ENCODE measurements around the gene TPCN1.

The TPCN1 gene

GRCh38 chr12:113268136-113268535 is 46.9 kb downstream of the TPCN1 start:
- no peak for DNase-seq (ENCODE audit: low read depth)
- H3K4me3 ChIP-seq (replicated peaks; ENCODE audit: low read depth, low read length), result no peak overlapping the region
- TF ChIP-seq CTCF (IDR thresholded peaks at IDR 0.05; ENCODE audit: low read length, missing control alignments), result no peak

- no peak for TF ChIP-seq CTCF (IDR thresholded peaks at IDR 0.05; ENCODE audit: low read length, missing control alignments)
- no peak for DNase-seq (ENCODE audit: low read depth)
- no peak overlapping the region for H3K4me3 ChIP-seq (replicated peaks; ENCODE audit: low read depth, low read length)
Observed at GRCh38 chr12:113268621-113269020, 47.4 kb downstream of the TPCN1 start.

GRCh38 chr12:113269257-113269943 is 48.1 kb downstream of the TPCN1 start:
- no peak for DNase-seq (ENCODE audit: low read depth)
- H3K4me3 ChIP-seq (replicated peaks; ENCODE audit: low read depth, low read length), result no peak overlapping the region
- TF ChIP-seq CTCF (IDR thresholded peaks at IDR 0.05; ENCODE audit: low read length, missing control alignments), result no peak

GRCh38 chr12:113270709-113271009 is 49.4 kb downstream of the TPCN1 start:
- no peak overlapping the region for H3K4me3 ChIP-seq (replicated peaks; ENCODE audit: low read depth, low read length)
- no peak for TF ChIP-seq CTCF (IDR thresholded peaks at IDR 0.05; ENCODE audit: low read length, missing control alignments)
- no peak for DNase-seq (ENCODE audit: low read depth)

GRCh38 chr12:113271466-113271852 is 50.2 kb downstream of the TPCN1 start:
- DNase-seq (ENCODE audit: low read depth), result no peak
- no peak overlapping the region for H3K4me3 ChIP-seq (replicated peaks; ENCODE audit: low read depth, low read length)
- TF ChIP-seq CTCF (IDR thresholded peaks at IDR 0.05; ENCODE audit: low read length, missing control alignments), result no peak

- peak; percentile 93 for DNase-seq (ENCODE audit: low read depth)
- H3K4me3 ChIP-seq (replicated peaks; ENCODE audit: low read depth, low read length), result no peak overlapping the region
- no peak for TF ChIP-seq CTCF (IDR thresholded peaks at IDR 0.05; ENCODE audit: low read length, missing control alignments)
Observed at GRCh38 chr12:113271853-113272561, 50.7 kb downstream of the TPCN1 start.
